Subcutaneous abdominal adipose tissue (tissue), 5 donors: ENCODE data around the gene ARHGAP31.
"Not testable (repeated sequence)": the region's sequence is repeated elsewhere in the genome, so short reads cannot be mapped to it uniquely, and the experiment has no call there.

Source experiments
- H3K27ac ChIP-seq: one replicate; pipeline ENCODE4 v1.7.0; 2013; ENCODE audit warnings: low read depth, mild to moderate bottlenecking, inconsistent platforms, low read length, moderate library complexity
- H3K27me3 ChIP-seq, 5 donors: one replicate each; pipeline ENCODE4 v1.7.0; 2013; ENCODE audit warnings: low read length in 5 of 5, inconsistent platforms in 1 of 5; ENCODE audit not compliant: control insufficient read depth in 5 of 5, insufficient read depth in 4 of 5
- H3K36me3 ChIP-seq, 5 donors: one replicate each; pipeline ENCODE4 v1.7.0; 2013; ENCODE audit warnings: low read length in 5 of 5; ENCODE audit not compliant: control insufficient read depth in 5 of 5, insufficient read depth in 5 of 5
- H3K4me1 ChIP-seq, 5 donors: one replicate each; pipeline ENCODE4 v1.7.0; 2013; ENCODE audit warnings: low read length in 5 of 5, mild to moderate bottlenecking in 3 of 5, moderate library complexity in 1 of 5; ENCODE audit not compliant: control insufficient read depth in 5 of 5, insufficient read depth in 5 of 5
- H3K4me3 ChIP-seq, 5 donors: one replicate each; pipeline ENCODE4 v1.7.0; 2013; ENCODE audit warnings: low read length in 5 of 5, low read depth in 1 of 5
- H3K9ac ChIP-seq, 5 donors: one replicate each; pipeline ENCODE4 v1.7.0; 2013; ENCODE audit warnings: low read length in 5 of 5, mild to moderate bottlenecking in 4 of 5, moderate library complexity in 3 of 5
- H3K9me3 ChIP-seq, 5 donors: one replicate each; pipeline ENCODE4 v1.7.0; 2013; ENCODE audit warnings: low read length in 5 of 5; ENCODE audit not compliant: control insufficient read depth in 5 of 5
- donor health status: healthy.
- donor health status: healthy.
- donor health status: healthy.
- donor health status: healthy.
- donor health status: healthy.

ARHGAP31 gene

DNA sequence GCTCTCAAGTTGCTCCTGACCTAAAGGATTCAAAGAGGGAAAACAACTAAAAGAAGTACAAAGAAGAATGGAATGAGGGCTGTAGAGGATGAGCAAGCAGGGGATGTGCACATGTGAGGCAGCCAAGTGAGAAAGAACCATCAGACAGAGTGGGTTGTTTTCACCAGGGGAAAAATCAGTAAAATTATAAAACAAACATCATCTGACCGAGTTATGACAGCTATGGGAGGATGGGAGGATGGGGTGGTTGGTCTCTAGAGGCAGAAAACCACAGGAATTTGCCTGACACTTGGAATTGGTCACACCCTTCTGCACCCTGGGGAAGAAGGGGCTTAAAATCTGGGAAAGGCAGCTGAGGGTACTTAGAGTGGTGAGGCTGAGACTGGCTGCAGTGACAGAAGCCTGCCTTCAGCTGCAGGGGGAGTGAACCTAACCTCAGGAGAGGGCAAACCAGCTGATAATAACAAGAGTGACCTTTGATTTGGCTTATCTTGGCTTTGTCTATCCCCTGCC, 10.1 kb downstream of the ARHGAP31 start:
- H3K36me3 ChIP-seq, result peaks cover 0 to 11% (median 4%) of the 10 kb centered on the region in 5 donors
- H3K9ac ChIP-seq, result no peak overlapping the region
- peaks cover 0 to 73% (median 42%) of the 10 kb centered on the region in 5 donors for H3K4me1 ChIP-seq
- no peaks in the 10 kb centered on the region for H3K9me3 ChIP-seq
- H3K27ac ChIP-seq, result no peak overlapping the region
- no peaks in the 10 kb centered on the region for H3K27me3 ChIP-seq
- H3K4me3 ChIP-seq, result no peak overlapping the region

DNA sequence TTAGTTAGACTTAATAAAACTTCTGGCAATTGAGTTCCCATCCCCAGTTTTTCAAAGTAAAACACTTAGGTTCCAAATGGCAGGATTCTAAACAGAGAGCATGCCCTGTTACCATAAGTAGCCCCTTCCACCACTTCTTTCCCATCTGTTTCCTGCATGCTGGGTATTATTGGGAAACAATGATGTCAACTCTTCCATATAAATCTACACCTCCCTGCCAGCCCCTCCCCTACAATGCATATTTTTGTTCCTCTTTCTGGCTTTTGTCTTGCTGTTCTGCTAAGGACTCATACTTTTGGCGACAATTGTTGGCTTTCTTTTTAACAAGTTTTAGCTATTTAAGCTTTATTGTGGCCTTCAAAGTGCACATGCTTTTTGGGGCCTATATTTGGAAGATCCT, 11.1 kb downstream of the ARHGAP31 start:
- H3K36me3 ChIP-seq, result peaks cover 0 to 10% (median 4%) of the 10 kb centered on the region in 5 donors
- peaks cover 3 to 73% (median 51%) of the 10 kb centered on the region in 5 donors for H3K4me1 ChIP-seq
- H3K9me3 ChIP-seq, result no peaks in the 10 kb centered on the region
- no peaks in the 10 kb centered on the region for H3K27me3 ChIP-seq
- H3K27ac ChIP-seq, result peak overlapping the region; percentile 60
- no peak overlapping the region for H3K9ac ChIP-seq
- peak overlapping the region in 1 of 5 donors; percentile 16 for H3K4me3 ChIP-seq

DNA sequence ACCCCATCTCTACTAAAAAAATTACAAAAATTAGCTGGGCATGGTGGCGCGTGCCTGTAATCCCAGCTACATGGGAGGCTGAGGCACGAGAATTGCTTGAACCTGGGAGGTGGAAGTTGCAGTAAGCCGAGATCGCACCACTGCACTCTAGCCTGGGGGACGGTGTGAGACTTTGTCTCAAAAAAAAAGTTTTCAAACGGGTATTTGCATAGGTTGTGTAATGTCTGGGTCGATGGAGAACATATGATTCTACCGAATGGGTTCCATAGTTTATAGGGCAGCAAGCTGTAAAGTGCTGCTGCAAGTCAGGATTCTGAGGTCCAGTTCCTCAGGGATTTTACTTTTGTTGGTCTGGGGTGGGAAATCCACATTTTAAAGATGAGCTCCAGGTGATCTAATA, 12.2 kb downstream of the ARHGAP31 start:
- not testable (repeated sequence) for H3K27me3 ChIP-seq, H3K9ac ChIP-seq, H3K36me3 ChIP-seq, H3K9me3 ChIP-seq, H3K27ac ChIP-seq, H3K4me3 ChIP-seq
- peaks cover 6 to 75% (median 54%) of the 10 kb centered on the region in 5 donors for H3K4me1 ChIP-seq

DNA sequence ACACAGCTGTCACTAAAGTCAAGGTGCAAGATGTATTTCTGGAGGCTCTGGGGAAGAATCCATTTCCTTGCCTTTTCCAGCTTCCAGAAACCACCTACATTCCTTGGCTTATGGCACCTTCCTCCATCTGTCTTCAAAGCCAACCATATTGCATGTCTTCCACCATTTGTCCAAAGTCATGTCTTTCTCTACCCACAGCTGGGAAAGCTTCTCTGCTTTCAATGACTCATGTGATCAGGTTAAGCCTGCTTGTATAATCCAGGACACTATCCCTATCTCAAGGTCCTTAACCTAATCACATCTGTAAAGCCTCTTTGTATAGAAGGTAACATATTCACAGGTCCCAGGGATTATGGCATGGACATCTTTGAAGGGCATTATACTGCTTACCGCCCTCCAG, 14.2 kb downstream of the ARHGAP31 start:
- peaks cover 3 to 10% (median 6%) of the 10 kb centered on the region in 5 donors for H3K36me3 ChIP-seq
- no peak overlapping the region for H3K27ac ChIP-seq
- no peaks in the 10 kb centered on the region for H3K27me3 ChIP-seq
- H3K4me1 ChIP-seq, result peaks cover 9 to 60% (median 38%) of the 10 kb centered on the region in 5 donors
- no peaks in the 10 kb centered on the region for H3K9me3 ChIP-seq
- no peak overlapping the region for H3K4me3 ChIP-seq
- H3K9ac ChIP-seq, result no peak overlapping the region

DNA sequence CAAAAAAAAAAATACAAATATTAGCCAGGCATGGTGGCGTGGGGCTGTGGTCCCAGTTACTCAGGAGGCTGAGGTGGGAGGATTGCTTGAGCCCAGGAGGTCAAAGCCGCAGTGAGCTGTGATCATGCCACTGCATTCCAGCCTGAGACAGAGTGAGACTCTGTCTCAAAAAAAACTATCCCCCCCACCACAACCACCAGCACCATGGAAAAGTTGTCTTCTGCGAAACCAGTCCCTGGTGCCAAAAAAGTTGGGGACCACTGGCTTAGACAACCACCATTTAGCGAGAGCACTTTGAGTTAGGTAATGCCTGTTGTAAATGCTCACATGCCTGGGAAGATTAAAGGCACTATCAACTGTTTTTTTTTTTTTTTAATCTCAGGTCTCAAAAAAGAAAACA, 15.4 kb downstream of the ARHGAP31 start:
- H3K4me3 ChIP-seq, result no peak overlapping the region
- H3K9ac ChIP-seq, result no peak overlapping the region
- no peaks in the 10 kb centered on the region for H3K9me3 ChIP-seq
- peaks cover 3 to 21% (median 13%) of the 10 kb centered on the region in 5 donors for H3K36me3 ChIP-seq
- H3K4me1 ChIP-seq, result peaks cover 12 to 57% (median 26%) of the 10 kb centered on the region in 5 donors
- H3K27ac ChIP-seq, result peak overlapping the region; percentile 6
- no peaks in the 10 kb centered on the region for H3K27me3 ChIP-seq

DNA sequence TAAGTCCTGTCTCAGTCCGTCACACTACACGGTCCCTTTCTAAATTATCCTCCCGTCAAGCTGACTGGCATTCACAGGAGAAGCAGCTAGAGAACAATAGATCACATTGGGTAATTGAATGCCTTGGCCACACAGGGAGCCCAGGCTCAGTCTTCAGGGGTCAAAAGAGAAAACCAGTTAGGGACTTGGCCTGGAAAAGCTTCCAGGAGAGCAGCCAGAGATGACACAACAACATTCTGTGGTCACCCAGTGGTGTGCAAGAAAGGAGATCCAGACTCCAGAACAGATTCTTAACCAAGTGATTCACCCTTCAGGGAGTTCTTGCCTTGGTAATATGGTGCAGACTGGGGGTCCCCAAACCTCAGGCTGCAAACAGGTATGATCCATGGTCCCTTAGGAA, 15.9 kb downstream of the ARHGAP31 start:
- Histone ChIP-seq H3K27ac (peak overlapping the region; percentile 6), H3K27me3 (no peaks in the 10 kb centered on the region), H3K4me3 (no peak overlapping the region), H3K9me3 (no peaks in the 10 kb centered on the region), H3K9ac (no peak overlapping the region), H3K36me3 (peaks cover 3 to 21% (median 13%) of the 10 kb centered on the region in 5 donors), H3K4me1 (peaks cover 12 to 58% (median 26%) of the 10 kb centered on the region in 5 donors)

DNA sequence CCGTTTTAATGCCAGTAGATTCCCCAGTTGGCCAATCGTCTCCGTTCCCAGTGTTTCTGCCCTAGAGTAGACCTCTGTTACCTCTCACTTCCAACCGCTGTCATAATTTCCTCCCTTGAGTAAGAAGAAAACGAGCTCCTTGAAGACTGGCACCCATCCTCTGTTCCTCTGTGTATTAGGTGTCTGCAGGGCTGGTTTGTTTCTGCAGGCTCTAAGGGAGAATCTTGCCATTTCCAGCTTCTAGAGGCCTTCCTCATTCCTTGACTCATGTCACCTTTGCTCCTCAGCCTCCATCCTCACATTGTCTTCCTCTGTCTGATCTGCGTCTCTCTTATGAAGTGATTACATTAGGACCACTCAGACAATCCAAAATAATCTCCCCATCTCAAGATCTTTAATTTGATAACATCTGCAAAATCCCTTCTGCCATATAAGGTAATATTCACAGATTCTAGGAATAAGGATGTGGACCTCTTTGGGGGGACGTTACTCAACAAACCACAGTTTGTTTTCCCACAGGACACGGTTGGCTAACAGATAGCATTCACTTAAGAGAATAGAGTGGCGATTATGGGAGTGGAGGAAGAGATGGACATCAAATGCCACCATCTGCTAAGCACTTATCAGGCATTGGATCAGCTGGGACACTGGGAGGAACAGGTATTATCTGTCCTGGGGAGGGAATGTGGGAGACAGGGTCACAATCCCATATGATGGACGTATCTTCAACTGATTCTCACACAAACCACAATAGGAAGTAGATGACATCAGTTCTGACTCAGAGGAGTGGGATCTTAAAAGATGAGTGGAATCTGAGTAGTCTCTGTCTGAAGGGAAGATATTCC, 17.1 kb downstream of the ARHGAP31 start:
- Histone ChIP-seq H3K4me1 (peaks cover 12 to 55% (median 27%) of the 10 kb centered on the region in 5 donors), H3K9me3 (no peaks in the 10 kb centered on the region), H3K9ac (no peak overlapping the region), H3K36me3 (peaks cover 3 to 25% (median 13%) of the 10 kb centered on the region in 5 donors), H3K27ac (no peak overlapping the region), H3K27me3 (no peaks in the 10 kb centered on the region), H3K4me3 (no peak overlapping the region)

DNA sequence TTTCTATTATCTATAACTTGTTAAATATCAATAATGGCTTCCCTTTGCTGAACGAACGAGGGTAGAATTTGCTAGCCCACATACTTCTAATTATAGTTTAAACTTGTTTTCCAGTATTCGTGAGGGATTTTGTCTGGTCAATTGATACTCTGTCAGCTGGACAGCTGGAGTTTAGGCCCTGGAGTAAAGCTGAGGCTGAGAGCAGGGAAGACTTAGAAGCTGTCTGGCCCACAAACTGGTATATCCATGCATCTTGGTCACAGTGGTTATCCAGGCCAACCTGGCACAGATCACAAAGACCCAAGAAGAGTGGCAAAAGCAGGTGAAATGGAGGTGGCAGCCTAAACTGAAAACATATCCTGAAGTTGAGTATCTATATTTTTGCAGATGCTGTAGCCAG, 19.3 kb downstream of the ARHGAP31 start:
- Histone ChIP-seq H3K9me3 (no peaks in the 10 kb centered on the region), H3K4me1 (peaks cover 12 to 51% (median 27%) of the 10 kb centered on the region in 5 donors), H3K9ac (no peak overlapping the region), H3K27me3 (no peaks in the 10 kb centered on the region), H3K4me3 (no peak overlapping the region), H3K36me3 (peaks cover 3 to 25% (median 12%) of the 10 kb centered on the region in 5 donors), H3K27ac (no peak overlapping the region)

DNA sequence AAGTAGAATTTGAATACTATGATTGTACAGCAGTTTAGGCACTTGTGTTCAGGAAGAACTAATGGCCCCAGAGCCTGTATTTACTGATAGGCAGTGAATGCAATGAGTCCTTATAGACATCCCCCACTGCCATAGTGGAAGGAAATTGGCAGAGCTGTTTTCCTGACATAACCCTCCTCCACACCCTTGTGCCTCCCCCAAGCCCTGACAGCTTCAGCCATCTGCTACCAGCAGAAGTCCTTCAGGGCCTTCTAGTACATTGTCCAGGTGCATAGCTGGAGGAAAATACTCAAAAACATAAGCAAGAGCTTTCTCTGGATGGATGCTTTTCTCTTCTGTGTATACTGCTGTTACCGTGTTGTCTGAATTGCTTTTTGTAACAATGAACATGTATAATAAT, 20.6 kb downstream of the ARHGAP31 start:
- H3K27ac ChIP-seq, result no peak overlapping the region
- H3K4me1 ChIP-seq, result peaks cover 12 to 39% (median 23%) of the 10 kb centered on the region in 5 donors
- no peaks in the 10 kb centered on the region for H3K27me3 ChIP-seq
- no peaks in the 10 kb centered on the region for H3K9me3 ChIP-seq
- H3K9ac ChIP-seq, result no peak overlapping the region
- H3K4me3 ChIP-seq, result no peak overlapping the region
- peaks cover 3 to 25% (median 12%) of the 10 kb centered on the region in 5 donors for H3K36me3 ChIP-seq

DNA sequence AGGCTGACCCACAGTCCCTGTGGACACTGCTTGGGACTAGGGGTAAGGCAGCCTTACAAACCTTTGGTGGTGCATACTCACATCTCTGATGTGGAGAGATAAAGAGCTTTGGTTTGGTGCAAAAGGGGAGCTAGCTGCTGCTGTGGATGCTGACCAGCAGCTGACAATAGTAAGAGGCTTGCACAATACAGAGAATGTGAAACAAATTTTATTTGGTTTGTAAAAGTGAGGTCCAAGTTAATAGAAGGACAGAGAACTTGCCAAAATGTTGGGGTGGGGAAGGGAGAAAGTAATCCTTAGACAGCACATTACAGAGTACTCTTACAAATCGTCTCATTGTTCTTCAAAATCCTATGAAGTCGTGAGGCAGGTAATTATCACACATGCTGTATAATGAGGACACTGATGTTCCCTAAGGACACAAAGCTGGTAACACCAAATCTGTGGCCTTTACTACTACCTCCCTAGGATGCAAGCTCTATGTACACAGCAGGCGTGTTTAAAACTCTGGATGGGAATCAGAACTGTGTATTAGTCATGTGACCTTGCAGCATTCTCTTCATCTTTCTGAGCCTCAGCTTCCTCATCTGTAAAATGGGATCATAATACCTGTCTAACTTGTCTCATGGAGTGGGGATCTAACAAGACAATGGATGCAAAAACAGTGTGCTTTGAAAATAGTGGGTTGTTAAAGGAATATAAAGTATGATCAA, 21.6 kb downstream of the ARHGAP31 start:
- H3K27ac ChIP-seq, result no peak overlapping the region
- H3K36me3 ChIP-seq, result peaks cover 3 to 25% (median 12%) of the 10 kb centered on the region in 5 donors
- no peaks in the 10 kb centered on the region for H3K27me3 ChIP-seq

More for the DNA sequence above, 21.6 kb downstream of the ARHGAP31 start:
- Histone ChIP-seq H3K4me3 (no peak overlapping the region), H3K4me1 (peaks cover 6 to 34% (median 14%) of the 10 kb centered on the region in 5 donors), H3K9ac (no peak overlapping the region), H3K9me3 (no peaks in the 10 kb centered on the region)
